HepG2 (cell line): ENCODE measurements around the gene DIS3L2. TPM values are rescaled to one million over a fixed set of nuclear protein-coding genes. Genes with fewer than 3 reads are reported as not detected.

ENCODE experiments used
- CREB3 ChIP-seq: sonication (generic); formaldehyde crosslinking; IDR thresholded peaks from 2 replicates; pipeline ENCODE4 v1.5.0; 2020; ENCODE audit warnings: missing genetic modification reagents
- GLI4 ChIP-seq: sonication (generic); formaldehyde crosslinking; IDR thresholded peaks from 2 replicates; pipeline ENCODE4 v1.5.1; 2020; ENCODE audit warnings: missing genetic modification reagents, mild to moderate bottlenecking, moderate library complexity, borderline replicate concordance
- NR2F2 ChIP-seq: IDR thresholded peaks from 2 replicates; pipeline ENCODE4 v1.6.1; 2012; ENCODE audit warnings: low read depth, inconsistent platforms, borderline replicate concordance
- ZBTB33 ChIP-seq: sonication (generic); formaldehyde crosslinking; IDR thresholded peaks from 2 replicates; pipeline ENCODE4 v1.4.0; 2020; ENCODE audit warnings: missing genetic modification reagents
- ZHX1 ChIP-seq: sonication (generic); formaldehyde crosslinking; IDR thresholded peaks from 2 replicates; pipeline ENCODE4 v1.8.1; 2022; ENCODE audit warnings: low read depth, mild to moderate bottlenecking, missing genetic modification reagents
- ZNF318 ChIP-seq: sonication (generic); formaldehyde crosslinking; IDR thresholded peaks from 2 replicates; pipeline ENCODE4 v1.4.0; 2020; ENCODE audit warnings: mild to moderate bottlenecking, missing genetic modification reagents
- ZNF646 ChIP-seq: sonication (generic); formaldehyde crosslinking; IDR thresholded peaks from 2 replicates; pipeline ENCODE4 v1.9.0; 2021; ENCODE audit warnings: mild to moderate bottlenecking, missing genetic modification reagents
- polyA plus RNA-seq, 8 experiments: library from polyadenylated mRNA; depleted of rRNA in 3 of 8; stranded (reverse) in 7 of 8; unstranded in 1 of 8; fragments of >200 nt; fragmentation: Illumina TruSeq in 4 of 8; extraction: Trizol in 4 of 8; gene quantifications; 2 replicates each; pipeline versions ENCODE4 v1.2.1 to v1.2.3, GENCODE V29; 2011 to 2016; ENCODE audit warnings: low read depth in 4 of 8, missing spikeins in 1 of 8, mixed read lengths in 1 of 8; ENCODE audit not compliant: insufficient read depth in 1 of 8
- total RNA-seq, 5 experiments: library from RNA; depleted of rRNA; stranded (reverse); fragments of >200 nt; fragmentation: Illumina TruSeq; extraction: Trizol; gene quantifications; 2 replicates each; pipeline ENCODE4 v1.2.3, GENCODE V29; 2016; ENCODE audit warnings: low read depth in 1 of 5

DIS3L2 gene
- total and polyA plus RNA-seq, 2 of the 13 experiments (the other 11 are each of a cell fraction or from before 2014, with no cell fraction given): 7.0 to 23.9 TPM

GRCh38 chr2:231960810-231961348, 634 bp upstream of the DIS3L2 start (continued):
- TF ChIP-seq ZNF318 (CRISPR knock-in tag) (0 out of 2 replicates have a peak, but pooled peaks have one; percentile 2), GLI4 (CRISPR knock-in tag) (no peak), ZHX1 (CRISPR knock-in tag) (peak; percentile 6; the same call in 1 of the 2 replicates), ZNF646 (CRISPR knock-in tag) (no peak), ZBTB33 (no peak), CREB3 (CRISPR knock-in tag) (no peak), NR2F2 (no peak)
